Peyer's patch (tissue), 4 donors: ENCODE results near the gene CLK1.
A peak's percentile ranks its signal among the peaks of the same experiment; 100 is the strongest.

Source experiments
- CTCF ChIP-seq, 6 experiments: fragments of 450-650 bp in 4 of 6; fragments of 200-600 bp in 2 of 6; sonication (generic) in 1 of 6; IDR thresholded peaks; one replicate each; pipeline ENCODE4 v1.5.1; 2017 to 2019; ENCODE audit warnings: antibody characterized with exemption in 6 of 6, mild to moderate bottlenecking in 3 of 6, moderate library complexity in 1 of 6
- POLR2A ChIP-seq, 2 donors: fragments of 450-650 bp; IDR thresholded peaks; one replicate each; pipeline ENCODE4 v1.5.1; 2017; ENCODE audit warnings: antibody characterized with exemption in 2 of 2, mild to moderate bottlenecking in 2 of 2, moderate library complexity in 2 of 2

GRCh38 chr2:200862532-200863000 lies 1.9 kb downstream of the CLK1 start:
- no peak for TF ChIP-seq CTCF (IDR thresholded peaks at IDR 0.05)
- peak; percentile 14 to 29 for TF ChIP-seq POLR2A (IDR thresholded peaks at IDR 0.05)
